ENCODE data around the gene ZNF227. TPM values are rescaled to one million over a fixed set of nuclear protein-coding genes. Genes with fewer than 3 reads are reported as not detected.

Gene ZNF227
- total RNA-seq, 2 donors from 2014 or later: 13.9 to 17.8 TPM

- ATAC-seq (ENCODE audit: insufficient number of reproducible peaks, low FRiP score, low read depth) (no peak), DNase-seq (ENCODE audit: low spot score) (no peak)
- peaks cover 7% of the 10 kb centered on the region for H3K36me3 ChIP-seq
- no peaks in the 10 kb centered on the region for H3K4me1 ChIP-seq (ENCODE audit: control insufficient read depth in 1 of 2, low read depth in 2 of 2)
- no peak overlapping the region for H3K4me3 ChIP-seq
- H3K9me3 ChIP-seq: peaks cover 90% of the 10 kb centered on the region
- no peak overlapping the region for H3K27ac ChIP-seq
- TF ChIP-seq CTCF (IDR thresholded peaks at IDR 0.05): no peak
- no peaks in the 10 kb centered on the region for H3K27me3 ChIP-seq (replicated peaks; ENCODE audit: insufficient read depth)
These were observed 42.2 kb downstream of the ZNF227 start for GRCh38 chr19:44254496-44254895.

- ATAC-seq (ENCODE audit: insufficient number of reproducible peaks, low FRiP score, low read depth): no peak
- H3K4me3 ChIP-seq: no peak overlapping the region
- no peak overlapping the region for H3K27ac ChIP-seq
- no peaks in the 10 kb centered on the region for H3K4me1 ChIP-seq (ENCODE audit: control insufficient read depth in 1 of 2, low read depth in 2 of 2)
- no peaks in the 10 kb centered on the region for H3K27me3 ChIP-seq (replicated peaks; ENCODE audit: insufficient read depth)
- no peak for TF ChIP-seq CTCF (IDR thresholded peaks at IDR 0.05)
- DNase-seq (ENCODE audit: low spot score): no peak
- no peaks in the 10 kb centered on the region for H3K36me3 ChIP-seq
- peaks cover 88% of the 10 kb centered on the region for H3K9me3 ChIP-seq
These were observed 43.5 kb downstream of the ZNF227 start for GRCh38 chr19:44255705-44256411.

GRCh38 chr19:44258136-44258535, 45.8 kb downstream of the ZNF227 start:
- no peak for TF ChIP-seq CTCF (IDR thresholded peaks at IDR 0.05)
- Histone ChIP-seq H3K4me1 (ENCODE audit: control insufficient read depth in 1 of 2, low read depth in 2 of 2) (no peaks in the 10 kb centered on the region), H3K27ac (no peak overlapping the region), H3K27me3 (replicated peaks; ENCODE audit: insufficient read depth) (no peaks in the 10 kb centered on the region), H3K9me3 (peaks cover 71% of the 10 kb centered on the region), H3K4me3 (no peak overlapping the region), H3K36me3 (no peaks in the 10 kb centered on the region)
- ATAC-seq (ENCODE audit: insufficient number of reproducible peaks, low FRiP score, low read depth) (no peak), DNase-seq (ENCODE audit: low spot score) (no peak)

GRCh38 chr19:44258835-44259413, 46.6 kb downstream of the ZNF227 start:
- TF ChIP-seq CTCF (IDR thresholded peaks at IDR 0.05): no peak
- Histone ChIP-seq H3K9me3 (peaks cover 66% of the 10 kb centered on the region), H3K4me1 (ENCODE audit: control insufficient read depth in 1 of 2, low read depth in 2 of 2) (no peaks in the 10 kb centered on the region), H3K27ac (no peak overlapping the region), H3K36me3 (no peaks in the 10 kb centered on the region), H3K4me3 (no peak overlapping the region), H3K27me3 (replicated peaks; ENCODE audit: insufficient read depth) (no peaks in the 10 kb centered on the region)
- DNase-seq (ENCODE audit: low spot score): no peak
- ATAC-seq (ENCODE audit: insufficient number of reproducible peaks, low FRiP score, low read depth): no peak

- no peak for ATAC-seq (ENCODE audit: insufficient number of reproducible peaks, low FRiP score, low read depth)
- Histone ChIP-seq H3K4me1 (ENCODE audit: control insufficient read depth in 1 of 2, low read depth in 2 of 2) (no peaks in the 10 kb centered on the region), H3K9me3 (peaks cover 59% of the 10 kb centered on the region), H3K27me3 (replicated peaks; ENCODE audit: insufficient read depth) (no peaks in the 10 kb centered on the region), H3K27ac (no peak overlapping the region), H3K36me3 (no peaks in the 10 kb centered on the region), H3K4me3 (peak overlapping the region; percentile 53)
- no peak for TF ChIP-seq CTCF (IDR thresholded peaks at IDR 0.05)
- no peak for DNase-seq (ENCODE audit: low spot score)
These were observed 48.0 kb downstream of the ZNF227 start for GRCh38 chr19:44260343-44260681.
